Panc1 (cell line): ENCODE data around the gene GPLD1. TPM values are rescaled to one million over a fixed set of nuclear protein-coding genes. Genes with fewer than 3 reads are reported as not detected.

Experiments
- ATAC-seq: fragments of 200-7000 bp; cut with Tn5 transposase; 2 replicates; pipeline ENCODE4 v1.9.1; 2020; ENCODE audit warnings: mild to moderate bottlenecking, moderate library complexity
- BruUV-seq: library from RNA; stranded (reverse); fragments of 400-500 nt; replicated peaks from 2 replicates; lab custom pipeline; 2021; lab: Mats Ljungman, UMichigan
- CTCF ChIA-PET: fragments of 300-600 bp; sonication (Branson Sonifier 250); formaldehyde crosslinking; loops from one replicate; lab custom pipeline; 2022; ENCODE audit warnings: antibody characterized with exemption; lab: Charles Lee
- POLR2A ChIA-PET: fragments of 300-600 bp; sonication (Branson Sonifier 250); formaldehyde crosslinking; loops from one replicate; lab custom pipeline; 2022; ENCODE audit warnings: antibody characterized with exemption; lab: Charles Lee
- DNase-seq: peaks from one replicate; pipeline ENCODE4 v3.0.0-alpha.2; 2010; ENCODE audit warnings: low read depth, low spot score
- H3K27ac ChIP-seq: 2 replicates; pipeline ENCODE4 v1.5.1; 2011; ENCODE audit warnings: mild to moderate bottlenecking, low read length, inconsistent platforms
- H3K27me3 ChIP-seq: fragments of 200-500 bp; sonication (Bioruptor generic); 2 replicates; pipeline ENCODE4 v1.6.0; 2014; ENCODE audit warnings: low read length, inconsistent platforms; ENCODE audit not compliant: control insufficient read depth, insufficient read depth
- H3K36me3 ChIP-seq: fragments of 200-500 bp; sonication (Bioruptor generic); 2 replicates; pipeline ENCODE4 v1.5.1; 2014; ENCODE audit warnings: inconsistent platforms, mild to moderate bottlenecking, low read length, moderate library complexity; ENCODE audit not compliant: control insufficient read depth, insufficient read depth
- H3K4me1 ChIP-seq: 2 replicates; pipeline ENCODE4 v1.5.1; 2011; ENCODE audit warnings: inconsistent platforms, mild to moderate bottlenecking, low read length, moderate library complexity; ENCODE audit not compliant: control insufficient read depth, insufficient read depth
- H3K4me3 ChIP-seq, 2 experiments: 2 replicates each; pipeline ENCODE4 v1.5.1; 2011 to 2012; ENCODE audit warnings: low read depth in 2 of 2, low read length in 2 of 2, mild to moderate bottlenecking in 2 of 2, inconsistent platforms in 1 of 2, moderate library complexity in 1 of 2
- H3K9me3 ChIP-seq: fragments of 200-500 bp; sonication (Bioruptor generic); 2 replicates; pipeline ENCODE4 v1.5.1; 2014; ENCODE audit warnings: low read depth, mild to moderate bottlenecking, inconsistent platforms, low read length, moderate library complexity; ENCODE audit not compliant: control insufficient read depth, insufficient read depth
- CTCF ChIP-seq: fragments of 450-650 bp; IDR thresholded peaks from 2 replicates; pipeline ENCODE4 v1.5.1; 2017; ENCODE audit warnings: mild to moderate bottlenecking
- POLR2AphosphoS5 ChIP-seq: IDR thresholded peaks from 2 replicates; pipeline ENCODE4 v1.6.1; 2012; ENCODE audit warnings: mild to moderate bottlenecking, low read depth, low read length, moderate library complexity
- REST ChIP-seq, 2 experiments: IDR thresholded peaks; 2 replicates each; pipeline ENCODE4 v1.6.1; 2011 to 2012; ENCODE audit warnings: low read depth in 2 of 2, control low read depth in 1 of 2, low read length in 1 of 2, mild to moderate bottlenecking in 1 of 2, moderate library complexity in 1 of 2; ENCODE audit not compliant: insufficient read depth in 1 of 2
- SIN3A ChIP-seq: IDR thresholded peaks from 2 replicates; pipeline ENCODE4 v1.6.1; 2012; ENCODE audit warnings: low read depth, mild to moderate bottlenecking, low read length, moderate library complexity, borderline replicate concordance; ENCODE audit not compliant: insufficient read depth
- TCF7L2 ChIP-seq: IDR thresholded peaks from 2 replicates; pipeline ENCODE4 v1.6.1; 2011; ENCODE audit warnings: mild to moderate bottlenecking, low read depth, low read length, inconsistent platforms
- in situ Hi-C: cut with HindIII; loops from 2 replicates; pipeline ENCODE4 v1.10.0; 2016; ENCODE audit warnings: low sequenced_read_pairs, low pct_unique_long_range_greater_than_20kb
- intact Hi-C: fragments of 100-400 bp; cut with micrococcal nuclease; formaldehyde crosslinking; loops from one replicate; pipeline ENCODE4 v1.10.0; 2022; ENCODE audit not compliant: unreplicated experiment
- total RNA-seq: library from RNA; stranded (reverse); gene quantifications from one replicate; pipeline ENCODE4 v1.2.1, GENCODE V29; 2021; ENCODE audit not compliant: unreplicated experiment

GPLD1 gene
- total RNA-seq, 1 experiment from 2014 or later = 0.98 TPM

GRCh38 chr6:24472181-24472580 is 17.2 kb downstream of the GPLD1 start:
- Histone ChIP-seq H3K27me3 (no peaks in the 10 kb centered on the region; the same call in 1 of the 2 replicates), H3K4me1 (no peaks in the 10 kb centered on the region), H3K36me3 (no peaks in the 10 kb centered on the region), H3K9me3 (no peaks in the 10 kb centered on the region), H3K4me3 (no peak overlapping the region), H3K27ac (no peak overlapping the region)
- in situ Hi-C loops (no loop called here), intact Hi-C loops (no loop called here)
- no peak for DNase-seq
- ChIA-PET POLR2A (no interaction called here), CTCF (no interaction called here)
- BruUV-seq = no TSS peak
- no peak for ATAC-seq
- no peak for TF ChIP-seq POLR2AphosphoS5
- TF ChIP-seq CTCF = no peak
- TF ChIP-seq SIN3A = no peak
- no peak for TF ChIP-seq REST (IDR thresholded peaks at IDR 0.05; ENCODE audit: insufficient read depth in 1 of 2, low read depth in 2 of 2, low read length in 1 of 2)
- no peak for TF ChIP-seq TCF7L2

GRCh38 chr6:24469811-24470210 is 19.6 kb downstream of the GPLD1 start:
- no peak overlapping the region for H3K27ac ChIP-seq
- ChIA-PET POLR2A (no interaction called here), CTCF (interaction anchor here (0.6 kb wide), 1 partner anchor 11 kb away, joined by 3 read pairs; no protein-coding TSS in a partner anchor)
- no peaks in the 10 kb centered on the region for H3K36me3 ChIP-seq
- no peaks in the 10 kb centered on the region for H3K4me1 ChIP-seq
- BruUV-seq = no TSS peak
- in situ Hi-C loops (no loop called here), intact Hi-C loops (no loop called here)
- TF ChIP-seq SIN3A = no peak
- no peak for TF ChIP-seq TCF7L2
- TF ChIP-seq REST (IDR thresholded peaks at IDR 0.05; ENCODE audit: insufficient read depth in 1 of 2, low read depth in 2 of 2, low read length in 1 of 2) = no peak
- no peak for TF ChIP-seq POLR2AphosphoS5
- no peak for TF ChIP-seq CTCF
- H3K4me3 ChIP-seq = no peak overlapping the region
- ATAC-seq (no peak), DNase-seq (no peak)
- H3K27me3 ChIP-seq = peaks cover 3% of the 10 kb centered on the region
- no peaks in the 10 kb centered on the region for H3K9me3 ChIP-seq
